D721Med (cell line): ENCODE results near the gene CHST15.

ENCODE experiments used
- DNase-seq: peaks from one replicate; pipeline ENCODE4 v3.0.0; 2011; ENCODE audit warnings: low spot score; ENCODE audit not compliant: insufficient read length
- FAIRE-seq: peaks from 2 replicates; lab custom pipeline; 2011; peaks lifted over from hg19 to GRCh38; lab: Jason Lieb, UNC
- CTCF ChIP-seq: IDR thresholded peaks from 2 replicates; pipeline ENCODE4 v1.5.1; 2012; ENCODE audit warnings: mild to moderate bottlenecking, control low read depth; ENCODE audit not compliant: insufficient read depth; ENCODE audit errors: missing control alignments

Gene CHST15

GRCh38 chr10:124009231-124010015 lies 84.0 kb downstream of the CHST15 start:
- no peak for TF ChIP-seq CTCF
- DNase-seq: no peak
- no peak for FAIRE-seq

- no peak for FAIRE-seq
- no peak for TF ChIP-seq CTCF
- DNase-seq: no peak
These were observed 84.7 kb downstream of the CHST15 start for GRCh38 chr10:124008681-124009080.

GRCh38 chr10:124008187-124008586 lies 85.2 kb downstream of the CHST15 start:
- TF ChIP-seq CTCF: no peak
- FAIRE-seq (no peak), DNase-seq (no peak)

- FAIRE-seq (no peak), DNase-seq (no peak)
- TF ChIP-seq CTCF: no peak
These were observed 85.6 kb downstream of the CHST15 start for GRCh38 chr10:124007773-124008145.

GRCh38 chr10:124007102-124007772 lies 86.2 kb downstream of the CHST15 start:
- FAIRE-seq (no peak), DNase-seq (no peak)
- TF ChIP-seq CTCF: no peak

GRCh38 chr10:124006526-124006925 lies 86.9 kb downstream of the CHST15 start:
- FAIRE-seq (no peak), DNase-seq (no peak)
- TF ChIP-seq CTCF: no peak

- no peak for FAIRE-seq
- no peak for DNase-seq
- no peak for TF ChIP-seq CTCF
These were observed 87.4 kb downstream of the CHST15 start for GRCh38 chr10:124005991-124006392.
